Astrocyte of the cerebellum (primary cell): ENCODE results near the gene MYO16.

Experiments used
- DNase-seq: peaks from one replicate; pipeline ENCODE4 v3.0.0-alpha.2; 2011; ENCODE audit warnings: low read depth
- H3K4me3 ChIP-seq: 2 replicates; pipeline ENCODE4 v1.5.1; 2011; ENCODE audit warnings: mild to moderate bottlenecking, low read depth, low read length, moderate library complexity
- CTCF ChIP-seq: IDR thresholded peaks from 2 replicates; pipeline ENCODE4 v1.5.1; 2012; ENCODE audit warnings: low read length, low read depth, moderate library complexity, mild to moderate bottlenecking; ENCODE audit errors: missing control alignments
- in situ Hi-C: cut with HindIII; loops from 2 replicates; pipeline ENCODE4 v1.10.0; 2017; ENCODE audit warnings: low sequenced_read_pairs

Gene MYO16

GRCh38 chr13:109152311-109152820 lies 523.0 kb downstream of the MYO16 start:
- in situ Hi-C loops, result no loop called here
- no peak for DNase-seq
- no peak for TF ChIP-seq CTCF
- no peak overlapping the region for H3K4me3 ChIP-seq

- no peak for DNase-seq
- H3K4me3 ChIP-seq, result no peak overlapping the region
- TF ChIP-seq CTCF, result no peak
- in situ Hi-C loops, result no loop called here
These were observed 523.5 kb downstream of the MYO16 start for GRCh38 chr13:109152941-109153340.

- no peak for TF ChIP-seq CTCF
- DNase-seq, result no peak
- in situ Hi-C loops, result no loop called here
- no peak overlapping the region for H3K4me3 ChIP-seq
These were observed 524.7 kb downstream of the MYO16 start for GRCh38 chr13:109154146-109154545.

GRCh38 chr13:109154546-109154945 lies 525.1 kb downstream of the MYO16 start:
- no peak for DNase-seq
- no peak for TF ChIP-seq CTCF
- H3K4me3 ChIP-seq, result no peak overlapping the region
- in situ Hi-C loops, result no loop called here

GRCh38 chr13:109154966-109155761 lies 525.8 kb downstream of the MYO16 start:
- no peak for TF ChIP-seq CTCF
- no peak overlapping the region for H3K4me3 ChIP-seq
- in situ Hi-C loops, result no loop called here
- DNase-seq, result peak; percentile 31

GRCh38 chr13:109156181-109156935 lies 526.9 kb downstream of the MYO16 start:
- in situ Hi-C loops, result no loop called here
- no peak overlapping the region for H3K4me3 ChIP-seq
- TF ChIP-seq CTCF, result no peak
- peak; percentile 69 for DNase-seq
